AG04450 (cell line): ENCODE data around the gene TMEM95. TPM values are rescaled to one million over a fixed set of nuclear protein-coding genes. Genes with fewer than 3 reads are reported as not detected.

ENCODE experiments used
- CTCF ChIA-PET: fragments of 300-600, 350-600 bp; formaldehyde crosslinking; extraction: SDS; loops from one replicate; lab custom pipeline; 2022; ENCODE audit warnings: antibody characterized with exemption, inconsistent platforms; lab: Charles Lee
- POLR2A ChIA-PET: fragments of 350-600 bp; formaldehyde crosslinking; extraction: SDS; loops from one replicate; lab custom pipeline; 2021; ENCODE audit warnings: antibody characterized with exemption, inconsistent platforms; lab: Yijun Ruan, JAX
- DNase-seq: peaks from one replicate; pipeline ENCODE4 v3.0.0-alpha.2; 2011; ENCODE audit warnings: low read depth, low spot score
- H3K27ac ChIP-seq: one replicate; pipeline ENCODE4 v1.5.1; 2012; ENCODE audit warnings: low read depth, low read length, control low read depth
- H3K27me3 ChIP-seq: one replicate; pipeline ENCODE4 v1.6.0; 2012; ENCODE audit warnings: low read length; ENCODE audit not compliant: control insufficient read depth, insufficient read depth
- H3K4me3 ChIP-seq: 2 replicates; pipeline ENCODE4 v1.5.1; 2011; ENCODE audit warnings: mild to moderate bottlenecking, low read depth, low read length, control low read depth
- H3K9me3 ChIP-seq: 2 replicates; pipeline ENCODE4 v1.5.1; 2012; ENCODE audit warnings: low read length; ENCODE audit not compliant: control insufficient read depth, insufficient read depth
- polyA plus RNA-seq: library from polyadenylated mRNA; depleted of rRNA; stranded (reverse); fragments of >200 nt; gene quantifications from 2 replicates; pipeline ENCODE4 v1.2.3, GENCODE V29; 2011
- TF ChIP-seq, protein P1 (sequence below): IDR thresholded peaks from 2 replicates; pipeline ENCODE4 v1.5.1; 2011; ENCODE audit warnings: low read depth, low read length, control low read depth, inconsistent platforms

TMEM95 gene
- polyA plus RNA-seq, 1 experiment: not detected

DNA sequence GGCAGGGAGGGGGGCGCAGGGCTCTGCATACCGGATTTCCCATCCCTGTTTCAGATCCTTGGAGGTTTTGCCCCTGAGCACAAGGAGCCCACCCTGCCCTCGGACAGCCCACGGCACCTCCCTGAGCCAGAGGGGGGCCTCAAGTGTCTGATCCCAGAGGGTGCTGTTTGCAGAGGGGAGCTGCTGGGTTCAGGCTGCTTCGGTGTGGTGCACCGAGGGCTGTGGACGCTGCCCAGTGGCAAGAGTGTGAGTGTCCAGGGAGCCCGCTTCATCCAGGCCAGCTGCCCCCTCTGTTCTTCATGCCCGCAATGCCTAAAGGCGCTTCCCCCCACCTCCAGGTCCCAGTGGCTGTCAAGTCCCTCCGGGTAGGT lies 28.4 kb downstream of the TMEM95 start:
- ChIA-PET CTCF (no interaction called here), POLR2A (interaction anchor here (0.6 kb wide), 1 partner anchor 151 kb away, joined by 5 read pairs; no protein-coding TSS in a partner anchor)
- no peak for DNase-seq
- TF ChIP-seq, protein P1, sequence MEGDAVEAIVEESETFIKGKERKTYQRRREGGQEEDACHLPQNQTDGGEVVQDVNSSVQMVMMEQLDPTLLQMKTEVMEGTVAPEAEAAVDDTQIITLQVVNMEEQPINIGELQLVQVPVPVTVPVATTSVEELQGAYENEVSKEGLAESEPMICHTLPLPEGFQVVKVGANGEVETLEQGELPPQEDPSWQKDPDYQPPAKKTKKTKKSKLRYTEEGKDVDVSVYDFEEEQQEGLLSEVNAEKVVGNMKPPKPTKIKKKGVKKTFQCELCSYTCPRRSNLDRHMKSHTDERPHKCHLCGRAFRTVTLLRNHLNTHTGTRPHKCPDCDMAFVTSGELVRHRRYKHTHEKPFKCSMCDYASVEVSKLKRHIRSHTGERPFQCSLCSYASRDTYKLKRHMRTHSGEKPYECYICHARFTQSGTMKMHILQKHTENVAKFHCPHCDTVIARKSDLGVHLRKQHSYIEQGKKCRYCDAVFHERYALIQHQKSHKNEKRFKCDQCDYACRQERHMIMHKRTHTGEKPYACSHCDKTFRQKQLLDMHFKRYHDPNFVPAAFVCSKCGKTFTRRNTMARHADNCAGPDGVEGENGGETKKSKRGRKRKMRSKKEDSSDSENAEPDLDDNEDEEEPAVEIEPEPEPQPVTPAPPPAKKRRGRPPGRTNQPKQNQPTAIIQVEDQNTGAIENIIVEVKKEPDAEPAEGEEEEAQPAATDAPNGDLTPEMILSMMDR: no peak
- H3K27me3 ChIP-seq: peaks cover 37% of the 10 kb centered on the region
- peaks cover 8% of the 10 kb centered on the region for H3K9me3 ChIP-seq
- no peak overlapping the region for H3K4me3 ChIP-seq
- no peak overlapping the region for H3K27ac ChIP-seq

DNA sequence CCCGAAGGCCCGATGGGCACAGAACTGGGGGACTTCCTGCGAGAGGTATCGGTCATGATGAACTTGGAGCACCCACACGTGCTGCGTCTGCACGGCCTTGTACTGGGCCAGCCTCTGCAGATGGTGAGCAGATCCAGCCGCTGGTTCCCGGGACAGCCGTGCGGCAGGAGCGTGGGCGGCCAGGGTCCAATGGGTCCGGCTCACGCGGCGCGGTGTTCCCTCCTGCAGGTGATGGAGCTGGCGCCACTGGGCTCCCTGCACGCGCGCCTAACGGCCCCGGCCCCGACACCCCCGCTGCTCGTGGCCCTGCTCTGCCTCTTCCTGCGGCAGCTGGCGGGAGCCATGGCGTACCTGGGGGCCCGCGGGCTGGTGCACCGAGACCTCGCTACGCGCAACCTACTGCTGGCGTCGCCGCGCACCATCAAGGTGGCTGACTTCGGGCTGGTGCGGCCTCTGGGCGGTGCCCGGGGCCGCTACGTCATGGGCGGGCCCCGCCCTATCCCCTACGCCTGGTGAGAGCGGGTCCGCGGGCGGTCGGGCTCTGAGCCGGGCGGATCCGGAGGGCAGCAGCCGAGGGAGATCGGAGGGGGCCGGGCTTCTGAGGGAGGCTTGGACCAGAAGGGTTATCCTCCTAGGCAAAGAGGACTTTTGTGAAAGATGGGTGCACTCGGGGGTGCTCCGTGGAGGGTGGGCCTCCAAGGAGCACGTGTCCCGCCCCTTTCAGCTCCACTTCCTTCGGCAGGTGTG lies 29.0 kb downstream of the TMEM95 start:
- no peak for DNase-seq

GRCh38 chr17:7384489-7385081 lies 29.6 kb downstream of the TMEM95 start:
- Histone ChIP-seq H3K4me3 (peak overlapping the region; percentile 52), H3K27me3 (peaks cover 34% of the 10 kb centered on the region), H3K27ac (no peak overlapping the region), H3K9me3 (peaks cover 7% of the 10 kb centered on the region)
- DNase-seq: no peak
- TF ChIP-seq, protein P1: no peak
- ChIA-PET POLR2A (interaction anchor here (0.5 kb wide), 1 partner anchor 119 kb away, joined by 4 read pairs; no protein-coding TSS in a partner anchor), CTCF (interaction anchor here (0.6 kb wide), 1 partner anchor 176 kb away, joined by 4 read pairs; no protein-coding TSS in a partner anchor)

More for the DNA sequence above, 29.0 kb downstream of the TMEM95 start:
- Histone ChIP-seq H3K9me3 (peaks cover 8% of the 10 kb centered on the region), H3K27ac (no peak overlapping the region), H3K4me3 (peak overlapping the region; percentile 52), H3K27me3 (peaks cover 37% of the 10 kb centered on the region)
- TF ChIP-seq, protein P1: no peak
- ChIA-PET POLR2A (interaction anchor here (0.6 kb wide), 1 partner anchor 151 kb away, joined by 5 read pairs; no protein-coding TSS in a partner anchor), CTCF (interaction anchor here (0.6 kb wide), 1 partner anchor 177 kb away, joined by 4 read pairs; no protein-coding TSS in a partner anchor)

- TF ChIP-seq, protein P1: no peak
- no peaks in the 10 kb centered on the region for H3K27me3 ChIP-seq
- H3K9me3 ChIP-seq: no peaks in the 10 kb centered on the region; the same call in 1 of the 2 replicates
- ChIA-PET POLR2A (no interaction called here), CTCF (no interaction called here)
- no peak for DNase-seq
- no peak overlapping the region for H3K27ac ChIP-seq
- H3K4me3 ChIP-seq: no peak overlapping the region
Measured at GRCh38 chr17:7388856-7389255, 33.9 kb downstream of the TMEM95 start.
